ENCODE data around the gene PRC1. TPM values are rescaled to one million over a fixed set of nuclear protein-coding genes. Genes with fewer than 3 reads are reported as not detected.

Gene PRC1
- total RNA-seq, 1 donor from 2014 or later: 284 TPM

GRCh38 chr15:90960298-90961091 is 33.8 kb downstream of the PRC1 start:
- Histone ChIP-seq H4K20me1 (ENCODE audit: low read depth) (peaks cover 10% of the 10 kb centered on the region), H3K4me3 (no peak overlapping the region), H3K4me2 (no peak overlapping the region), H3F3A (ENCODE audit: low read depth) (peaks cover 8% of the 10 kb centered on the region), H3K27ac (no peak overlapping the region), H3K4me1 (peaks cover 12% of the 10 kb centered on the region), H3K9ac (no peak overlapping the region), H3K27me3 (peaks cover 14% of the 10 kb centered on the region), H3K9me3 (ENCODE audit: low read depth) (no peaks in the 10 kb centered on the region), H2AFZ (replicated peaks) (no peak overlapping the region), H3K36me3 (peaks cover 4% of the 10 kb centered on the region), H3K79me2 (ENCODE audit: low read depth) (no peaks in the 10 kb centered on the region)
- peaks cover 13% of the 10 kb centered on the region for H3K4me1 Mint-ChIP-seq
- no peak for DNase-seq (ENCODE audit: low spot score)
- H3K36me3 Mint-ChIP-seq: peaks cover 11% of the 10 kb centered on the region
- H3K27ac Mint-ChIP-seq: no peak overlapping the region
- peaks cover 8% of the 10 kb centered on the region for H3K27me3 Mint-ChIP-seq (ENCODE audit: insufficient read depth, low read depth)
- no peak for TF ChIP-seq CTCF (IDR thresholded peaks at IDR 0.05)
- TF ChIP-seq EZH2 (IDR thresholded peaks at IDR 0.05): no peak
- no peak for TF ChIP-seq EZH2phosphoT487 (IDR thresholded peaks at IDR 0.05)
- no peaks in the 10 kb centered on the region for H3K9me3 Mint-ChIP-seq
- H3K4me3 Mint-ChIP-seq: no peak overlapping the region

DNA sequence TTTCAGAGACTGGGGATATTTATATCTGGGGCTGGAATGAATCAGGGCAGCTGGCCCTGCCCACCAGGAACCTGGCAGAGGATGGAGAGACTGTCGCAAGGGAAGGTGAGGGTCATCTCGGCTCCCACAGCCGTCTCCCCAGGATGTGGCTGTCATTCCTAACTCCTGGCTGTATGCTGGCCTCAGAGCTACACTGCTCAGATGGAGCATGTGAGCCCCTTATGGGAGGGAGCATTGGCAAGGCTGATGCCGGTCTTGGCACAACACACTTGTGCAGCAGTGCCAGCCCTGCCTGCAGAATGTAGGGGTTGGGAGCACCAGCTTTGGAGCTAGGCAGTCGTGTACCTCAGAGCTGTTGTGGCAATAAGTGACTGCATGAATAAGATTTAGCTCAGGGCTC is 34.4 kb downstream of the PRC1 start:
- Histone ChIP-seq H3K4me2 (no peak overlapping the region), H3K9ac (no peak overlapping the region), H2AFZ (replicated peaks) (no peak overlapping the region), H3K79me2 (ENCODE audit: low read depth) (no peaks in the 10 kb centered on the region), H3F3A (ENCODE audit: low read depth) (peaks cover 13% of the 10 kb centered on the region), H3K36me3 (peaks cover 4% of the 10 kb centered on the region), H3K4me1 (peaks cover 12% of the 10 kb centered on the region), H3K9me3 (ENCODE audit: low read depth) (no peaks in the 10 kb centered on the region), H3K4me3 (no peak overlapping the region), H4K20me1 (ENCODE audit: low read depth) (peaks cover 8% of the 10 kb centered on the region), H3K27me3 (peaks cover 14% of the 10 kb centered on the region), H3K27ac (no peak overlapping the region)
- no peaks in the 10 kb centered on the region for H3K9me3 Mint-ChIP-seq
- peaks cover 13% of the 10 kb centered on the region for H3K4me1 Mint-ChIP-seq
- TF ChIP-seq EZH2phosphoT487 (IDR thresholded peaks at IDR 0.05) (no peak), CTCF (IDR thresholded peaks at IDR 0.05) (no peak), EZH2 (IDR thresholded peaks at IDR 0.05) (no peak)
- no peak for DNase-seq (ENCODE audit: low spot score)
- H3K36me3 Mint-ChIP-seq: peaks cover 9% of the 10 kb centered on the region
- H3K27me3 Mint-ChIP-seq (ENCODE audit: insufficient read depth, low read depth): peaks cover 8% of the 10 kb centered on the region
- no peak overlapping the region for H3K4me3 Mint-ChIP-seq
- no peak overlapping the region for H3K27ac Mint-ChIP-seq

- TF ChIP-seq EZH2 (IDR thresholded peaks at IDR 0.05) (no peak), EZH2phosphoT487 (IDR thresholded peaks at IDR 0.05) (no peak), CTCF (IDR thresholded peaks at IDR 0.05) (no peak)
- Histone ChIP-seq H3K9me3 (ENCODE audit: low read depth) (no peaks in the 10 kb centered on the region), H4K20me1 (ENCODE audit: low read depth) (peaks cover 8% of the 10 kb centered on the region), H3K4me2 (no peak overlapping the region), H3K79me2 (ENCODE audit: low read depth) (no peaks in the 10 kb centered on the region), H3K27ac (no peak overlapping the region), H2AFZ (replicated peaks) (no peak overlapping the region), H3F3A (ENCODE audit: low read depth) (peaks cover 21% of the 10 kb centered on the region), H3K36me3 (peaks cover 3% of the 10 kb centered on the region), H3K4me3 (no peak overlapping the region), H3K4me1 (peaks cover 12% of the 10 kb centered on the region), H3K9ac (no peak overlapping the region), H3K27me3 (peaks cover 14% of the 10 kb centered on the region)
- Mint-ChIP-seq H3K4me1 (peaks cover 13% of the 10 kb centered on the region), H3K4me3 (peak overlapping the region; percentile 41), H3K27me3 (ENCODE audit: insufficient read depth, low read depth) (peaks cover 8% of the 10 kb centered on the region), H3K27ac (no peak overlapping the region), H3K9me3 (no peaks in the 10 kb centered on the region), H3K36me3 (peaks cover 9% of the 10 kb centered on the region)
- no peak for DNase-seq (ENCODE audit: low spot score)
Observed at GRCh38 chr15:90959028-90959595, 35.2 kb downstream of the PRC1 start.

Measured in neural progenitor cell (in vitro differentiated cells).